ENCODE results near the gene VPS54. TPM values are rescaled to one million over a fixed set of nuclear protein-coding genes. Genes with fewer than 3 reads are reported as not detected.
"Not testable (repeated sequence)": the region's sequence is repeated elsewhere in the genome, so short reads cannot be mapped to it uniquely, and the experiment has no call there.

The VPS54 gene
- total RNA-seq, 1 donor from 2014 or later = 17.5 TPM

DNA sequence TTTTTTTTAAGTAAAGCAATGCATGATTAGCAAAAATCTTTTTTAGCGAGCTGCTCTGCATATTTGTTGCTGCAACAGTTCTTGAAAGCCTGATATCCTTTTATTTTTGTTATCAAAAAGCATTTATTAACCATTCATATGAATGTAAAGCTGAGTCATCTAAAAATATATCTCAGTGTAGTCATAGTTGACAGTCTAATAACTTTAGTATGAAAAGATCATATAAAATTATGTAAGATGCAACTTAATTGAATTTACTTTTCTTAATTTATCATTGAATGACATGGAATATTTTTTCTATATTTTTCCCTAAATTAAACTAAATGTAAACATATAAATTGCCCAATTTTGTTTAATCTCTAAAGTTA is 169.0 kb downstream of the VPS54 start:
- Mint-ChIP-seq H3K4me3 (ENCODE audit: unreplicated experiment) (peak overlapping the region; percentile 71), H3K27ac (ENCODE audit: unreplicated experiment) (no peak overlapping the region)

DNA sequence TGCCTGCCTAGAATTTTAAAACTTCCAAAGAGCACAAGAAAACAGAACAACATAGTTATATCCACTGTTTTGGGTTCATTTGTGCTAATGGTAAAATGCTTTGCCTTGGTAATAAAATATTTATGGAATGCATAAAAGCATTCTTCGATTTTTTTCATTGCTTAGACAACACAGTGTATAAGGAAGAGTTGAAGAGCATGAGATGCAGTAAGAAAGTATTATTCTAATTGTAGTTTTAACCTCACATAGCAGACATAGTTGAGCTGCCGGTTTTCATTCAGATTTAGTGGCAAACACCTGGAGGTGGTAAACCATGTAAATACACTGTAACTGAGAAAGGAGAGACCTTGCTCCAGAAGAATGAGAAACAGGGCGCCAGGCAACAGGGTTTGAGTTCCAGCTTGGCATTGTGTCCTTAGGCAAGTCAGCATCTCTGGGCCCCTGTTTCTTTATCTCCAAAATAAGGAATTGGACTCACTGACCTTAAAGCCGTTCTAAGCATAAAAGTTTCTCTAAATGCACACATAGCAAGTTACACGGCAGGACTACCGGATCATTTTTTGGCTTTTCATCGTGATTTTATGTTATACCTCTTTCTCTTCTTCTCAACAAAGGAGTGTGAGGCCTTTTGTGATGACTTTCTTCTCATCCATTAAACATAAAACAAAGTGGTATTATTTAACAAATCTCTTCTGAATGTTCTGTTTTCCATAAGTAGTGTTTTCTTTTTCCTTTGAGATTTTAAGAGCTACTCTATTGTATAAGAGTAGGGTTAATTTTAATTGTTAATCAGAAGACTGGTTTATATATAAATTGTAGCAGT is 169.6 kb downstream of the VPS54 start:
- peak overlapping the region; percentile 96 for H3K27ac Mint-ChIP-seq (ENCODE audit: unreplicated experiment)
- Histone ChIP-seq H3K4me3 (ENCODE audit: insufficient read depth, low read depth, low read length) (no peak overlapping the region), H3K36me3 (ENCODE audit: insufficient read depth, low read length) (no peaks in the 10 kb centered on the region), H3K4me1 (ENCODE audit: insufficient read depth, low read length) (peaks cover 18% of the 10 kb centered on the region), H3K79me2 (ENCODE audit: insufficient read depth, low read length) (peaks cover 99% of the 10 kb centered on the region), H3K9ac (ENCODE audit: low read length) (peak overlapping the region; percentile 15), H3K27ac (ENCODE audit: low read depth, low read length) (peak overlapping the region; percentile 20), H3K27me3 (ENCODE audit: insufficient read depth, low read length) (no peaks in the 10 kb centered on the region), H3K9me3 (ENCODE audit: insufficient read depth, low read depth, low read length) (no peaks in the 10 kb centered on the region), H3K4me2 (ENCODE audit: low read length) (peak overlapping the region; percentile 61), H2AFZ (ENCODE audit: low read depth, low read length) (no peak overlapping the region), H4K20me1 (ENCODE audit: insufficient read depth, low read length) (peaks cover 71% of the 10 kb centered on the region)
- TF ChIP-seq, protein P1, sequence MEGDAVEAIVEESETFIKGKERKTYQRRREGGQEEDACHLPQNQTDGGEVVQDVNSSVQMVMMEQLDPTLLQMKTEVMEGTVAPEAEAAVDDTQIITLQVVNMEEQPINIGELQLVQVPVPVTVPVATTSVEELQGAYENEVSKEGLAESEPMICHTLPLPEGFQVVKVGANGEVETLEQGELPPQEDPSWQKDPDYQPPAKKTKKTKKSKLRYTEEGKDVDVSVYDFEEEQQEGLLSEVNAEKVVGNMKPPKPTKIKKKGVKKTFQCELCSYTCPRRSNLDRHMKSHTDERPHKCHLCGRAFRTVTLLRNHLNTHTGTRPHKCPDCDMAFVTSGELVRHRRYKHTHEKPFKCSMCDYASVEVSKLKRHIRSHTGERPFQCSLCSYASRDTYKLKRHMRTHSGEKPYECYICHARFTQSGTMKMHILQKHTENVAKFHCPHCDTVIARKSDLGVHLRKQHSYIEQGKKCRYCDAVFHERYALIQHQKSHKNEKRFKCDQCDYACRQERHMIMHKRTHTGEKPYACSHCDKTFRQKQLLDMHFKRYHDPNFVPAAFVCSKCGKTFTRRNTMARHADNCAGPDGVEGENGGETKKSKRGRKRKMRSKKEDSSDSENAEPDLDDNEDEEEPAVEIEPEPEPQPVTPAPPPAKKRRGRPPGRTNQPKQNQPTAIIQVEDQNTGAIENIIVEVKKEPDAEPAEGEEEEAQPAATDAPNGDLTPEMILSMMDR (IDR thresholded peaks at IDR 0.05; ENCODE audit: insufficient read depth, low read depth, low read length) = no peak
- no peak for TF ChIP-seq EZH2 (IDR thresholded peaks at IDR 0.05; ENCODE audit: insufficient read depth, low read length)
- H3K9me3 Mint-ChIP-seq (ENCODE audit: unreplicated experiment) = no peaks in the 10 kb centered on the region
- H3K4me1 Mint-ChIP-seq (ENCODE audit: low read depth, unreplicated experiment) = peaks cover 69% of the 10 kb centered on the region
- no peaks in the 10 kb centered on the region for H3K27me3 Mint-ChIP-seq (ENCODE audit: low read depth, unreplicated experiment)
- peak overlapping the region; percentile 71 for H3K4me3 Mint-ChIP-seq (ENCODE audit: unreplicated experiment)
- peak; percentile 66 for DNase-seq (ENCODE audit: low read depth)
- H3K36me3 Mint-ChIP-seq (ENCODE audit: low read depth, unreplicated experiment) = peaks cover 10% of the 10 kb centered on the region
- FAIRE-seq = peak; percentile 29

More for the DNA sequence above, 169.0 kb downstream of the VPS54 start:
- Mint-ChIP-seq H3K36me3 (ENCODE audit: low read depth, unreplicated experiment) (peaks cover 10% of the 10 kb centered on the region), H3K4me1 (ENCODE audit: low read depth, unreplicated experiment) (peaks cover 68% of the 10 kb centered on the region), H3K27me3 (ENCODE audit: low read depth, unreplicated experiment) (no peaks in the 10 kb centered on the region), H3K9me3 (ENCODE audit: unreplicated experiment) (no peaks in the 10 kb centered on the region)
- H4K20me1 ChIP-seq (ENCODE audit: insufficient read depth, low read length) = peaks cover 68% of the 10 kb centered on the region
- no peak overlapping the region for H3K9ac ChIP-seq (ENCODE audit: low read length)
- H3K27ac ChIP-seq (ENCODE audit: low read depth, low read length) = no peak overlapping the region
- no peaks in the 10 kb centered on the region for H3K36me3 ChIP-seq (ENCODE audit: insufficient read depth, low read length)
- TF ChIP-seq, protein P1 (IDR thresholded peaks at IDR 0.05; ENCODE audit: insufficient read depth, low read depth, low read length) = no peak
- TF ChIP-seq EZH2 (IDR thresholded peaks at IDR 0.05; ENCODE audit: insufficient read depth, low read length) = no peak
- H3K9me3 ChIP-seq (ENCODE audit: insufficient read depth, low read depth, low read length) = no peaks in the 10 kb centered on the region
- H3K4me3 ChIP-seq (ENCODE audit: insufficient read depth, low read depth, low read length) = no peak overlapping the region
- peak overlapping the region; percentile 61 for H3K4me2 ChIP-seq (ENCODE audit: low read length)
- DNase-seq (ENCODE audit: low read depth) (no peak), FAIRE-seq (no peak)
- H3K27me3 ChIP-seq (ENCODE audit: insufficient read depth, low read length) = no peaks in the 10 kb centered on the region
- no peak overlapping the region for H2AFZ ChIP-seq (ENCODE audit: low read depth, low read length)
- H3K79me2 ChIP-seq (ENCODE audit: insufficient read depth, low read length) = peaks cover 99% of the 10 kb centered on the region
- peaks cover 17% of the 10 kb centered on the region for H3K4me1 ChIP-seq (ENCODE audit: insufficient read depth, low read length)

DNA sequence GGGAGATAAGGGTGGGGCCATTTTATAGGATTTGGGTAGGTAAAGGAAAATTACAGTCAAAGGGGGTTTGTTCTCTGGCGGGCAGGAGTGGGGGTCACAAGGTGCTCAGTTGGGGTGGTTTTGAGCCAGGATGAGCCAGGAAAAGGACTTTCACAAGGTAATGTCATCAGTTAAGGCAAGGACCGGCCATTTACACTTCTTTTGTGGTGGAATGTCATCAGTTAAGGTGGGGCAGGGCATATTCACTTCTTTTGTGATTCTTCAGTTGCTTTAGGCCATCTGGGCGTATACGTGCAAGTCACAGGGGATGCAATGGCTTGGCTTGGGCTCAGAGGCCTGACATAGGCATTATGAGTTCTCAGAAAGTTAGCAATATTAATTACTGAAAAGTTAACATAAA is 171.7 kb downstream of the VPS54 start:
- peaks cover 54% of the 10 kb centered on the region for H3K4me1 Mint-ChIP-seq (ENCODE audit: low read depth, unreplicated experiment)
- peak overlapping the region; percentile 66 for H3K4me3 Mint-ChIP-seq (ENCODE audit: unreplicated experiment)
- not testable (repeated sequence) for H3K9me3 ChIP-seq (ENCODE audit: insufficient read depth, low read depth, low read length); H3K27me3 Mint-ChIP-seq (ENCODE audit: low read depth, unreplicated experiment); H3K9ac ChIP-seq (ENCODE audit: low read length); H3K9me3 Mint-ChIP-seq (ENCODE audit: unreplicated experiment); H3K4me2 ChIP-seq (ENCODE audit: low read length); H3K27me3 ChIP-seq (ENCODE audit: insufficient read depth, low read length); H3K36me3 ChIP-seq (ENCODE audit: insufficient read depth, low read length); H2AFZ ChIP-seq (ENCODE audit: low read depth, low read length); H3K4me3 ChIP-seq (ENCODE audit: insufficient read depth, low read depth, low read length); H3K36me3 Mint-ChIP-seq (ENCODE audit: low read depth, unreplicated experiment); DNase-seq (ENCODE audit: low read depth); H3K27ac ChIP-seq (ENCODE audit: low read depth, low read length); FAIRE-seq
- peaks cover 99% of the 10 kb centered on the region for H3K79me2 ChIP-seq (ENCODE audit: insufficient read depth, low read length)
- H3K4me1 ChIP-seq (ENCODE audit: insufficient read depth, low read length) = peaks cover 20% of the 10 kb centered on the region
- H4K20me1 ChIP-seq (ENCODE audit: insufficient read depth, low read length) = peaks cover 64% of the 10 kb centered on the region
- peak overlapping the region; percentile 86 for H3K27ac Mint-ChIP-seq (ENCODE audit: unreplicated experiment)

Data from astrocyte (in vitro differentiated cells and primary cell).